Thyroid gland (tissue), 4 donors: Measurements from ENCODE around the gene FAM117B.

Source experiments
- POLR2A ChIP-seq, 2 donors: fragments of 450-650 bp; IDR thresholded peaks; one replicate each; pipeline ENCODE4 v1.6.1; 2017; ENCODE audit warnings: antibody characterized with exemption in 2 of 2, mild to moderate bottlenecking in 2 of 2, moderate library complexity in 1 of 2
- TF ChIP-seq, protein P1 (sequence below), 6 experiments: fragments of 200-600 bp in 3 of 6; fragments of 450-650 bp in 3 of 6; sonication (generic) in 3 of 6; IDR thresholded peaks; one replicate each; pipeline ENCODE4 v1.5.1; 2016 to 2019; ENCODE audit warnings: antibody characterized with exemption in 6 of 6, mild to moderate bottlenecking in 2 of 6, inconsistent platforms in 1 of 6, moderate library complexity in 1 of 6

DNA sequence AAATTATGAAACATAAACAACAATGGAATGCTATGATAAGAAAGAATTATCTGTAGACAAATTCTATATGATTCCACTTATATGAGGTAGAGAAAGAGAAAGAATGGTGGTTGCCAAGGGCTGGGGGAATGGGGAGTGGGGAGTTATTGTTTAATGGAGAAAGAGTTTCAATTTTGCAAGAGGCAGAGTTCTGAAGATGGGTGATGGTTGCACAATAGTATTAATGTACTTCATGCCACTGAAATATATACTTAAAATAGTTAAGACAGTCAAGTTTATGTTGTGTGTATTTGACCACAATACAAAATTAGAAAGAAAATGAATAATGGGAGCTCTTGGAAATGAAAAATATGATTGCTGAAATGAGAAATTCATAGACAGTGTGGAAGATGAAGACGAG is 22.6 kb upstream of the FAM117B start:
- TF ChIP-seq, protein P1, sequence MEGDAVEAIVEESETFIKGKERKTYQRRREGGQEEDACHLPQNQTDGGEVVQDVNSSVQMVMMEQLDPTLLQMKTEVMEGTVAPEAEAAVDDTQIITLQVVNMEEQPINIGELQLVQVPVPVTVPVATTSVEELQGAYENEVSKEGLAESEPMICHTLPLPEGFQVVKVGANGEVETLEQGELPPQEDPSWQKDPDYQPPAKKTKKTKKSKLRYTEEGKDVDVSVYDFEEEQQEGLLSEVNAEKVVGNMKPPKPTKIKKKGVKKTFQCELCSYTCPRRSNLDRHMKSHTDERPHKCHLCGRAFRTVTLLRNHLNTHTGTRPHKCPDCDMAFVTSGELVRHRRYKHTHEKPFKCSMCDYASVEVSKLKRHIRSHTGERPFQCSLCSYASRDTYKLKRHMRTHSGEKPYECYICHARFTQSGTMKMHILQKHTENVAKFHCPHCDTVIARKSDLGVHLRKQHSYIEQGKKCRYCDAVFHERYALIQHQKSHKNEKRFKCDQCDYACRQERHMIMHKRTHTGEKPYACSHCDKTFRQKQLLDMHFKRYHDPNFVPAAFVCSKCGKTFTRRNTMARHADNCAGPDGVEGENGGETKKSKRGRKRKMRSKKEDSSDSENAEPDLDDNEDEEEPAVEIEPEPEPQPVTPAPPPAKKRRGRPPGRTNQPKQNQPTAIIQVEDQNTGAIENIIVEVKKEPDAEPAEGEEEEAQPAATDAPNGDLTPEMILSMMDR (IDR thresholded peaks at IDR 0.05) = no peak
- TF ChIP-seq POLR2A (IDR thresholded peaks at IDR 0.05) = no peak
